ENCODE results near the gene HS3ST5.
"Not testable (repeated sequence)": the region's sequence is repeated elsewhere in the genome, so short reads cannot be mapped to it uniquely, and the experiment has no call there.

Gene HS3ST5

GRCh38 chr6:114227944-114228468, 114.8 kb downstream of the HS3ST5 start:
- Histone ChIP-seq H3K27ac (ENCODE audit: low read depth, low read length) (no peak overlapping the region), H3K9ac (ENCODE audit: low read depth, low read length) (no peak overlapping the region), H3K9me3 (ENCODE audit: insufficient read depth, low read depth, low read length) (peaks cover 6% of the 10 kb centered on the region; the same call in 1 of the 2 replicates), H3K27me3 (ENCODE audit: insufficient read depth, low read length) (no peaks in the 10 kb centered on the region), H3K36me3 (ENCODE audit: insufficient read depth, low read length) (no peaks in the 10 kb centered on the region), H3K4me3 (ENCODE audit: low read length) (no peak overlapping the region), H3K4me1 (ENCODE audit: insufficient read depth, low read length) (peaks cover 11% of the 10 kb centered on the region)
- WGBS = 90% methylated on average over 2 of the region's 2 CpGs

DNA sequence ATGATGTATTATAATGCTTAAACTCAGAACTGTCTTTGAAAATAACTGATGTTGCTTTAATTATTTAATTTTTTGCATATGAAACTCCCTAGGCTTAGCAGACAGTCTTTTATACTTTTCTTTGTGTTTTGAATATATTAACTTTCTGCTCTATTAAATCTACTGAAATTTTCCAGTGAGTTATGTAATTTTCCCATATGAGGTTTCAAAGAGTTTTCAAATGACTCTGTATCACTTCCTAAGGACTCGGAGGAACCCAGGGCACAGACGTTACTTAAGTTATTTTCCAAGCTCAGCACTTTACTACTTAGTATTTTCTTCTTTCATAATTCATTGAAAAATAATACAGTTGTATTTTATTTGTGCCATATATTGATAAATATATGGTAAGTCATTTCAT, 122.6 kb downstream of the HS3ST5 start:
- Histone ChIP-seq H3K4me3 (ENCODE audit: low read length) (no peak overlapping the region), H3K4me1 (ENCODE audit: insufficient read depth, low read length) (peaks cover 13% of the 10 kb centered on the region), H3K27me3 (ENCODE audit: insufficient read depth, low read length) (no peaks in the 10 kb centered on the region), H3K36me3 (ENCODE audit: insufficient read depth, low read length) (no peaks in the 10 kb centered on the region), H3K9me3 (ENCODE audit: insufficient read depth, low read depth, low read length) (no peaks in the 10 kb centered on the region), H3K27ac (ENCODE audit: low read depth, low read length) (no peak overlapping the region), H3K9ac (ENCODE audit: low read depth, low read length) (no peak overlapping the region)
- WGBS = 100% methylated on average over 2 of the region's 2 CpGs

DNA sequence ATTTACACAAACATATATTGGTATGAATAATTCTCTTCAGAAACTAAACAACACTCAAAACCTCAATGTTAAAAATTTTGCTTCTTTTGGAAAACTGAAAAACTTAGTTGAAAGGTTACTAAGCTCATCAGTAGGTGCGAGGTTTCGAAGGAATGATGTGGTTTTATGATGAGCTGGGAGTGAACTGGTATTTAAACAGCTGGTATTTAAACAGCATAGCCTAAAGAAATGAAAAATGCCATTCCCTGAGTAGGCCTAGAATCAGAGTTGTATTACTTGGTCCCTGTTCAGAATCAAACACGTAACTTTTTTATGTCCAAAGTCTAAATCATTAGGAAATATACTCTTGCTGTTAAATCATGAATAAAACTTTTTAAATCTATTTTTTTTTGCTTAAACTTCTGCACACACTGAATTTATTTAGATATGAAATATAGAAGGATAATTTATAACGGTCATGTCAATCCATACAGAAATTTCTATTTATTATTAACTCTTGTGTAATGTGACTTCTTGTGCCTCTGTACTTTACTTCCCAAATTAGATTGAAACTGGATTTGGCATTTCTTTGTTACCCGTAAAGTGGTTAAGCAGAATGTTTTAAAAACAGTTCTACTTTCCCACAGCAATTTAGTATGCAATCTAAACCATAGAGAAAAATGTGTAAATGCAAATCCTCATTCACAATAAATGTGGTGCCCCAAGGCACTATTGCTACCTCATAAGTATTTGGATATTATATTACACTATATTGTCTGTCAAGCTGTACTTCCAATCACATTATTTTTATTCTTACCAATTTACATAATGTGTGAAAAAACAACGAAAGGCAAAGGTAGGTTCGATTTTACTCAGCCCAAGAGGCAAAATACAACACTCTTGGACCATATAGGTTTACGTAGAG, 124.1 kb downstream of the HS3ST5 start:
- no peak overlapping the region for H3K4me3 ChIP-seq (ENCODE audit: low read length)

DNA sequence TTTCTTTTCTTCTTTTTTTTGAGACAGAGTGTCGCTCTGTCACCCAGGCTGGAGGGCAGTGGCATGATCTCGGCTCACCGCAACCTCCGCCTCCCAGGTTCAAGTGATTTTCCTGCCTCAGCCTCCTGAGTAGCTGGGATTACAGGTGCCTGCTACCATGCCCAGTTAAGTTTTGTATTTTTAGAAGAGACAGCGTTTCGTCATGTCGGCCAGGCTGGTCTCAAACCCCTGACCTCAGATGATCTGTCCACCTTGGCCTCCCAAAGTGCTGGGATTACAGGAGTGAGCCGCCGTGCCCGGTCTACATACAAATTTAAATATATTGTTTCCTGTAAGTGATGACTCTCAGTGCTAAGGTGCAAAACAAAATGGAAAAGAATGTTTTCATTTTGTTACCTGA, 124.8 kb downstream of the HS3ST5 start:
- H3K27me3 ChIP-seq (ENCODE audit: insufficient read depth, low read length); H3K9ac ChIP-seq (ENCODE audit: low read depth, low read length); H3K4me3 ChIP-seq (ENCODE audit: low read length); H3K9me3 ChIP-seq (ENCODE audit: insufficient read depth, low read depth, low read length); H3K4me1 ChIP-seq (ENCODE audit: insufficient read depth, low read length); H3K27ac ChIP-seq (ENCODE audit: low read depth, low read length); H3K36me3 ChIP-seq (ENCODE audit: insufficient read depth, low read length): not testable (repeated sequence)
- WGBS = 93% methylated on average over 8 of the region's 10 CpGs

More for the DNA sequence above, 124.1 kb downstream of the HS3ST5 start:
- WGBS = 84% methylated on average over 5 of the region's 8 CpGs
- Histone ChIP-seq H3K9me3 (ENCODE audit: insufficient read depth, low read depth, low read length) (no peaks in the 10 kb centered on the region), H3K27me3 (ENCODE audit: insufficient read depth, low read length) (no peaks in the 10 kb centered on the region), H3K36me3 (ENCODE audit: insufficient read depth, low read length) (no peaks in the 10 kb centered on the region), H3K4me1 (ENCODE audit: insufficient read depth, low read length) (peaks cover 13% of the 10 kb centered on the region), H3K9ac (ENCODE audit: low read depth, low read length) (no peak overlapping the region), H3K27ac (ENCODE audit: low read depth, low read length) (no peak overlapping the region)

- Histone ChIP-seq H3K36me3 (ENCODE audit: insufficient read depth, low read length) (no peaks in the 10 kb centered on the region), H3K4me1 (ENCODE audit: insufficient read depth, low read length) (peaks cover 12% of the 10 kb centered on the region), H3K9ac (ENCODE audit: low read depth, low read length) (no peak overlapping the region), H3K4me3 (ENCODE audit: low read length) (no peak overlapping the region), H3K27ac (ENCODE audit: low read depth, low read length) (no peak overlapping the region), H3K27me3 (ENCODE audit: insufficient read depth, low read length) (no peaks in the 10 kb centered on the region), H3K9me3 (ENCODE audit: insufficient read depth, low read depth, low read length) (no peaks in the 10 kb centered on the region)
- 96% methylated on average over 3 of the region's 3 CpGs for WGBS
Measured at GRCh38 chr6:114216789-114217467, 125.9 kb downstream of the HS3ST5 start.

- Histone ChIP-seq H3K36me3 (ENCODE audit: insufficient read depth, low read length) (no peaks in the 10 kb centered on the region), H3K4me1 (ENCODE audit: insufficient read depth, low read length) (0 out of 2 replicates have a peak, but pooled peaks cover 5% of the 10 kb centered on the region), H3K4me3 (ENCODE audit: low read length) (no peak overlapping the region), H3K9me3 (ENCODE audit: insufficient read depth, low read depth, low read length) (peaks cover 7% of the 10 kb centered on the region), H3K27me3 (ENCODE audit: insufficient read depth, low read length) (no peaks in the 10 kb centered on the region), H3K9ac (ENCODE audit: low read depth, low read length) (no peak overlapping the region), H3K27ac (ENCODE audit: low read depth, low read length) (no peak overlapping the region)
- WGBS = 74% methylated on average over 4 of the region's 4 CpGs
Measured at GRCh38 chr6:114210467-114210866, 132.4 kb downstream of the HS3ST5 start.

GRCh38 chr6:114203460-114203859, 139.4 kb downstream of the HS3ST5 start:
- Histone ChIP-seq H3K9me3 (ENCODE audit: insufficient read depth, low read depth, low read length) (peaks cover 12% of the 10 kb centered on the region), H3K9ac (ENCODE audit: low read depth, low read length) (no peak overlapping the region), H3K36me3 (ENCODE audit: insufficient read depth, low read length) (no peaks in the 10 kb centered on the region), H3K27me3 (ENCODE audit: insufficient read depth, low read length) (no peaks in the 10 kb centered on the region), H3K4me1 (ENCODE audit: insufficient read depth, low read length) (peaks cover 31% of the 10 kb centered on the region), H3K27ac (ENCODE audit: low read depth, low read length) (peak overlapping the region; percentile 74), H3K4me3 (ENCODE audit: low read length) (no peak overlapping the region)
- WGBS = 94% methylated on average over 3 of the region's 3 CpGs

DNA sequence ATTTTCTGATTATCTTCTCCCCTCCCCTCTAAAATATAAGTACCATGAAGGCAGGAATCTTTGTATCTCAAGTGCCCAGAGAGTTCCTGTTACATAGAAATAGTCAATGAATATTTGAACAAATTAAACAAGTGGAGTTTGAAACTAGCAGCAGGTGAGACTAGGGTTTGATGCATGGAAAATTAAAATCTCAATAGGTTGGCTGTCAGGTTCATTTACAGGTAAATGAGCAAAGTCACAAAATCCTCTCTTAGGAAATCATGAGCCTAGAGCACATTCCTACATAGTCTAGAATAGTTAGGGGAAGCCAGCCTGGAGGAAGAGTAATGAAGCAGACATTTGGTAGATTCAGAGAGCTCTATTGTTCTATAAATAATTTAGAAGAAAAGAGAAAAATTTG, 140.4 kb downstream of the HS3ST5 start:
- Histone ChIP-seq H3K9ac (ENCODE audit: low read depth, low read length) (no peak overlapping the region), H3K36me3 (ENCODE audit: insufficient read depth, low read length) (no peaks in the 10 kb centered on the region), H3K27ac (ENCODE audit: low read depth, low read length) (peak overlapping the region; percentile 74; the same call in 1 of the 2 replicates), H3K4me1 (ENCODE audit: insufficient read depth, low read length) (peaks cover 36% of the 10 kb centered on the region), H3K4me3 (ENCODE audit: low read length) (no peak overlapping the region), H3K27me3 (ENCODE audit: insufficient read depth, low read length) (no peaks in the 10 kb centered on the region), H3K9me3 (ENCODE audit: insufficient read depth, low read depth, low read length) (peaks cover 12% of the 10 kb centered on the region)

GRCh38 chr6:114200891-114201290, 141.9 kb downstream of the HS3ST5 start:
- Histone ChIP-seq H3K27me3 (ENCODE audit: insufficient read depth, low read length) (no peaks in the 10 kb centered on the region), H3K9ac (ENCODE audit: low read depth, low read length) (no peak overlapping the region), H3K36me3 (ENCODE audit: insufficient read depth, low read length) (no peaks in the 10 kb centered on the region), H3K4me3 (ENCODE audit: low read length) (no peak overlapping the region), H3K4me1 (ENCODE audit: insufficient read depth, low read length) (peaks cover 51% of the 10 kb centered on the region), H3K27ac (ENCODE audit: low read depth, low read length) (no peak overlapping the region), H3K9me3 (ENCODE audit: insufficient read depth, low read depth, low read length) (peaks cover 9% of the 10 kb centered on the region)
- 82% methylated on average over 3 of the region's 3 CpGs for WGBS

DNA sequence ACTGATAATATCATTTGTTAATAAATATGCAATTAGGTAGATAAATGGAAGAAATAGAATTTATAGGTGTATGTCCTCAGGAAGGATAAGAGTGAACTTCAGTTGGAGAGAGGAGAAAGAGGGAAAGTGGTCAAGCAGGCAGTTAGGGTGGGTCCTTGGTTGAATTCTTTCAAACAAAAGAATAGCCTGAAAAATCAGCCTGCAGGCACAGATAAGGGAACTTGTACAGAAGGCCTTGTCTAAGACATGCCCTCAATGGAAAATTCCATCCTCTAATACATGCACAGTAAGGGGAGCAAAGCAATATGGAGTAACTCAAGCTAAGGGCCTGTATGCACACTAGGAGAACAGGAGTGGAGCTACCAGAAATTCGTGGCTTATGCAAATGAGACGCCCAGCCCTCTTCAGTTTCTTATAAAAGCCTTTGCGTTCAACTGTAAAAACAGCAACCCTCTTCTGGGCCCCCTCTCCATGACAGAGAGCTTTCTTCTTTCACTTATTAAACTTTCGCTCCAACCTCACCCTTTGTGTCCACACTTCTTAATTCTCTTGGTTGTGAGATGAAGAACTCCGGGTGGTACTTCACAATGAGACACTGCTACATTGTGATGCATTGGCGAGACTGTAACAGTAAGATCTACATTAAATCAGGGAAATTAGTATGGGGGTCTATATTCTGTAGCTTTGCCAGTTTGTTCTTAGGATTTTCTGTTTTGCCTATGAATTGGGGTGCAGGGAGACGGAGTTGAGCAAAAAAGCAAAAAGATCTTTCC, 147.0 kb downstream of the HS3ST5 start:
- H3K9ac ChIP-seq (ENCODE audit: low read depth, low read length) = no peak overlapping the region
- no peak overlapping the region for H3K4me3 ChIP-seq (ENCODE audit: low read length)
- no peaks in the 10 kb centered on the region for H3K36me3 ChIP-seq (ENCODE audit: insufficient read depth, low read length)
- no peaks in the 10 kb centered on the region for H3K27me3 ChIP-seq (ENCODE audit: insufficient read depth, low read length)
- H3K4me1 ChIP-seq (ENCODE audit: insufficient read depth, low read length) = peaks cover 49% of the 10 kb centered on the region
- no peaks in the 10 kb centered on the region for H3K9me3 ChIP-seq (ENCODE audit: insufficient read depth, low read depth, low read length)
- H3K27ac ChIP-seq (ENCODE audit: low read depth, low read length) = peak overlapping the region; percentile 7; the same call in 1 of the 2 replicates
- 58% methylated on average over 7 of the region's 7 CpGs for WGBS

GRCh38 chr6:114195027-114195365, 147.8 kb downstream of the HS3ST5 start:
- Histone ChIP-seq H3K36me3 (ENCODE audit: insufficient read depth, low read length) (no peaks in the 10 kb centered on the region), H3K4me1 (ENCODE audit: insufficient read depth, low read length) (peaks cover 48% of the 10 kb centered on the region), H3K9ac (ENCODE audit: low read depth, low read length) (no peak overlapping the region), H3K27me3 (ENCODE audit: insufficient read depth, low read length) (no peaks in the 10 kb centered on the region), H3K27ac (ENCODE audit: low read depth, low read length) (peak overlapping the region; percentile 33; the same call in 1 of the 2 replicates), H3K9me3 (ENCODE audit: insufficient read depth, low read depth, low read length) (no peaks in the 10 kb centered on the region), H3K4me3 (ENCODE audit: low read length) (no peak overlapping the region)
- 100% methylated on average over 1 of the region's 1 CpG for WGBS

Measured in HUES64 (cell line).